ENCODE results near the gene GATAD2A. TPM values are rescaled to one million over a fixed set of nuclear protein-coding genes. Genes with fewer than 3 reads are reported as not detected.

Gene GATAD2A
- total and polyA plus RNA-seq, 8 donors, result 9.3 to 119 (median 20.2) TPM

DNA sequence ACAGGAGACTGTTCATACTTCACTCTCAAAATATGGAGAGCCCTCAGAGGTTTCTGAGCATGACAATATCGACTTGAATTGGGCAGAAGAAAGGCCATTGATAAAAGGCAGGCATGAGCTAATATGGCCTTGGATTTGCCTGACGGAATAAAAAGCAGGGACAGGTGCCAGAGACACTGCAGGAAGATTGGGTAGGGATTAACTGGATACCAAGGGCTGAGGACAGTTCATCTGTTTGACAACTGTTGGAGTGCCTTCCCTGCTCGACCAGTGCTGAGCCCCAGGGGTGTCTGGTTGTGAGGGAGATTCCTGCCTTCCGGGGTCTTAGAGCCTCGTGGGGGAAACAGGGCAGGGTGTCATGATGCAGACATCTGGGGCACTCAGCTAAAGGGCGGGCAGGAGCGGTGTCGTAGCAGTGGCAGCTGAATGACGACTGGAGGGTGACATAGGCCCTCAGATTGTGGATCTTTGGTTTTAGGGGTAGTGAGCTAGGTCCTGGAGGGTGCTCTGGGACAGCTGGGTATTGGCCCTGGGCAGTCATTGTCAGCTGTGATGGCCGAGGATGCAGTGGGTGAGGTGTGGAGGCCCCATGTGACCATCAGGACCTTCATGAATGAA, 12.3 kb downstream of the GATAD2A start:
- intact Hi-C loops (cut with DNase I; ENCODE audit: low total_unique reads), result loop anchor here (10.0 kb wide), 1 partner anchor 67 kb away; no protein-coding TSS in a partner anchor
- Histone ChIP-seq H3K27me3 (no peaks in the 10 kb centered on the region), H3K27ac (no peak overlapping the region), H3K9me3 (no peaks in the 10 kb centered on the region), H3K4me3 (no peak overlapping the region), H3K36me3 (no peaks in the 10 kb centered on the region), H3K4me1 (peaks cover 18 to 65% (median 43%) of the 10 kb centered on the region in 4 donors)
- WGBS, 5 donors, result 76 to 86% (median 78%) methylated on average over 10 of the region's 10 CpGs
- DNase-seq, result no peak
- TF ChIP-seq, protein P1, sequence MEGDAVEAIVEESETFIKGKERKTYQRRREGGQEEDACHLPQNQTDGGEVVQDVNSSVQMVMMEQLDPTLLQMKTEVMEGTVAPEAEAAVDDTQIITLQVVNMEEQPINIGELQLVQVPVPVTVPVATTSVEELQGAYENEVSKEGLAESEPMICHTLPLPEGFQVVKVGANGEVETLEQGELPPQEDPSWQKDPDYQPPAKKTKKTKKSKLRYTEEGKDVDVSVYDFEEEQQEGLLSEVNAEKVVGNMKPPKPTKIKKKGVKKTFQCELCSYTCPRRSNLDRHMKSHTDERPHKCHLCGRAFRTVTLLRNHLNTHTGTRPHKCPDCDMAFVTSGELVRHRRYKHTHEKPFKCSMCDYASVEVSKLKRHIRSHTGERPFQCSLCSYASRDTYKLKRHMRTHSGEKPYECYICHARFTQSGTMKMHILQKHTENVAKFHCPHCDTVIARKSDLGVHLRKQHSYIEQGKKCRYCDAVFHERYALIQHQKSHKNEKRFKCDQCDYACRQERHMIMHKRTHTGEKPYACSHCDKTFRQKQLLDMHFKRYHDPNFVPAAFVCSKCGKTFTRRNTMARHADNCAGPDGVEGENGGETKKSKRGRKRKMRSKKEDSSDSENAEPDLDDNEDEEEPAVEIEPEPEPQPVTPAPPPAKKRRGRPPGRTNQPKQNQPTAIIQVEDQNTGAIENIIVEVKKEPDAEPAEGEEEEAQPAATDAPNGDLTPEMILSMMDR (IDR thresholded peaks at IDR 0.05), result no peak
- TF ChIP-seq EP300 (IDR thresholded peaks at IDR 0.05) (no peak), POLR2A (IDR thresholded peaks at IDR 0.05) (no peak), POLR2AphosphoS5 (IDR thresholded peaks at IDR 0.05) (no peak)

GRCh38 chr19:19418555-19419260, 13.2 kb downstream of the GATAD2A start:
- no peaks in the 10 kb centered on the region for H3K9me3 ChIP-seq
- no peak overlapping the region for H3K4me3 ChIP-seq
- intact Hi-C loops (cut with DNase I; ENCODE audit: low total_unique reads), result loop anchor here (10.0 kb wide), 1 partner anchor 66 kb away; no protein-coding TSS in a partner anchor
- TF ChIP-seq EP300 (IDR thresholded peaks at IDR 0.05) (no peak), POLR2A (IDR thresholded peaks at IDR 0.05) (no peak), POLR2AphosphoS5 (IDR thresholded peaks at IDR 0.05) (no peak)
- TF ChIP-seq, protein P1 (IDR thresholded peaks at IDR 0.05), result no peak
- H3K36me3 ChIP-seq, result no peaks in the 10 kb centered on the region
- peaks cover 18 to 66% (median 51%) of the 10 kb centered on the region in 4 donors for H3K4me1 ChIP-seq
- 60 to 82% (median 73%) methylated on average over 8 of the region's 8 CpGs for WGBS, 5 donors
- no peaks in the 10 kb centered on the region for H3K27me3 ChIP-seq
- no peak for DNase-seq
- H3K27ac ChIP-seq, result no peak overlapping the region

DNA sequence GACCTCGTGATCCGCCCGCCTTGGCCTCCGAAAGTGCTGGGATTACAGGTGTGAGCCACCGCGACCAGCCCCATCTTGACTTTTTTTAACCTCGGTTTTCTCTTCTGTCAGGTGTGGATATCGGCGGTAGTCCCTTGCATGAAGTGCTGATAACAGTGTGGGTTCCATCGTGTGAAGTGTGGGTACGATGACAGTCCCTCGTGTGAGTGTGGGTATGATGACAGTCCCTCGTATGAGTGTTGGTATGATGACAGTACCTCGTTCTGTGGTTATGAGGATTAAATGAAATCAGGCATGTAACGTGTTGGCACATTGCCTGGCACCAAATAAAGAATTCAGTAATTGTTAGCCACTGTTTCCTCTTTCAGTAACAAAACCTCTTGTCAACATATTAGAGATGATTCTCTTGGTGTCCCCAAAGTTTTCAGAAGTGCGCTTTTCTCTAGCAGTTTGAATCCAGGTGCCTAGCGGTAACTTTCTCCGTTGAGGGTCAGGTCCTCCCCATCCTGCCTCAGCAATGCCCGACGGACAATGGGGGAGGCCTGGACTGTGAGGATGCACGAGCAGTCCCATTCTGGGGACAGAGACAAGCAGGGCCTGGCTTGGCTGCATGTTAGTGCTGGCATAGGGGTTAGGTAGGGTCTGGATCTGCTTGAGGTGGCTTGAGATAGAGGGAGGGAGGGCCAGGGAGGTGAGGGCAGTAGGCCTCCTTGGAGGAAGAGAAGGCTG, 15.3 kb downstream of the GATAD2A start:
- no peak for DNase-seq
- Histone ChIP-seq H3K27ac (no peak overlapping the region), H3K36me3 (peaks cover 0 to 3% (median 0%) of the 10 kb centered on the region in 4 donors), H3K9me3 (no peaks in the 10 kb centered on the region), H3K27me3 (no peaks in the 10 kb centered on the region), H3K4me3 (no peak overlapping the region), H3K4me1 (peaks cover 18 to 77% (median 56%) of the 10 kb centered on the region in 4 donors)
- TF ChIP-seq EP300 (IDR thresholded peaks at IDR 0.05) (no peak), POLR2AphosphoS5 (IDR thresholded peaks at IDR 0.05) (no peak), POLR2A (IDR thresholded peaks at IDR 0.05) (no peak)
- TF ChIP-seq, protein P1 (IDR thresholded peaks at IDR 0.05), result no peak
- intact Hi-C loops (cut with DNase I; ENCODE audit: low total_unique reads), result no loop called here
- 76 to 82% (median 80%) methylated on average over 21 of the region's 21 CpGs for WGBS, 5 donors

- peaks cover 0 to 3% (median 0%) of the 10 kb centered on the region in 4 donors for H3K36me3 ChIP-seq
- H3K4me3 ChIP-seq, result no peak overlapping the region
- DNase-seq, result no peak
- intact Hi-C loops (cut with DNase I; ENCODE audit: low total_unique reads), result no loop called here
- peaks cover 18 to 80% (median 52%) of the 10 kb centered on the region in 4 donors for H3K4me1 ChIP-seq
- TF ChIP-seq EP300 (IDR thresholded peaks at IDR 0.05) (no peak), POLR2A (IDR thresholded peaks at IDR 0.05) (no peak), POLR2AphosphoS5 (IDR thresholded peaks at IDR 0.05) (no peak)
- TF ChIP-seq, protein P1 (IDR thresholded peaks at IDR 0.05), result no peak
- H3K27me3 ChIP-seq, result no peaks in the 10 kb centered on the region
- WGBS, 5 donors, result 85 to 93% (median 89%) methylated on average over 8 to 9 of the region's 9 CpGs
- H3K27ac ChIP-seq, result no peak overlapping the region
- H3K9me3 ChIP-seq, result no peaks in the 10 kb centered on the region
These were observed 15.8 kb downstream of the GATAD2A start for GRCh38 chr19:19421299-19421696.

Measured in stomach (tissue), 9 donors.